H1 (cell line): ENCODE results near the gene RAB3IL1.

Experiments
- ASH2L ChIP-seq: fragments of 200-600, 300-600 bp; sonication (generic); IDR thresholded peaks from one replicate; pipeline ENCODE4 v1.7.1; 2017; ENCODE audit warnings: low read length
- CEBPB ChIP-seq: IDR thresholded peaks from 2 replicates; pipeline ENCODE4 v1.6.1; 2012; ENCODE audit warnings: low read depth, low read length
- CTCF ChIP-seq, 3 experiments: IDR thresholded peaks; 1 replicate in 2 of 3; 2 replicates in 1 of 3; pipeline versions ENCODE4 v1.5.1 to v1.6.1; 2011; ENCODE audit warnings: low read length in 3 of 3, mild to moderate bottlenecking in 3 of 3, inconsistent platforms in 2 of 3, low read depth in 1 of 3, moderate library complexity in 1 of 3; ENCODE audit not compliant: insufficient read depth in 1 of 3; ENCODE audit errors: control extremely low read depth in 1 of 3
- EGR1 ChIP-seq: IDR thresholded peaks from 2 replicates; pipeline ENCODE4 v1.6.1; 2011; ENCODE audit warnings: low read depth, low read length, borderline replicate concordance
- EZH2 ChIP-seq: fragments of 200-600 bp; sonication (generic); IDR thresholded peaks from 2 replicates; pipeline ENCODE4 v1.7.1; 2012; ENCODE audit warnings: low read depth, mild to moderate bottlenecking, moderate library complexity, low read length, inconsistent platforms; ENCODE audit not compliant: severe bottlenecking
- HDAC2 ChIP-seq, 2 experiments: fragments of 300-600 bp in 1 of 2; sonication (generic) in 1 of 2; IDR thresholded peaks; 2 replicates each; pipeline ENCODE4 v1.6.1; 2011 to 2012; ENCODE audit warnings: low read depth in 2 of 2, low read length in 2 of 2, mild to moderate bottlenecking in 2 of 2, moderate library complexity in 2 of 2, borderline replicate concordance in 1 of 2, inconsistent platforms in 1 of 2
- JUND ChIP-seq: IDR thresholded peaks from 2 replicates; pipeline ENCODE4 v1.6.1; 2011; ENCODE audit warnings: mild to moderate bottlenecking, improper control_type of control experiment, low read length
- NRF1 ChIP-seq: IDR thresholded peaks from 2 replicates; pipeline ENCODE4 v1.6.1; 2011; ENCODE audit warnings: mild to moderate bottlenecking, low read depth, low read length, improper control_type of control experiment
- POLR2A ChIP-seq, 2 experiments: IDR thresholded peaks; 1 replicate in 1 of 2; 2 replicates in 1 of 2; pipeline ENCODE4 v1.6.1; 2011; ENCODE audit warnings: low read depth in 2 of 2, low read length in 2 of 2, mild to moderate bottlenecking in 2 of 2; ENCODE audit errors: control extremely low read depth in 1 of 2
- RAD21 ChIP-seq, 2 experiments: IDR thresholded peaks in 1 of 2; conservative IDR thresholded peaks in 1 of 2; 2 replicates each; pipeline ENCODE4 v1.6.1; 2011; ENCODE audit warnings: low read depth in 2 of 2, low read length in 2 of 2, improper control_type of control experiment in 1 of 2, inconsistent platforms in 1 of 2, mild to moderate bottlenecking in 1 of 2, moderate library complexity in 1 of 2
- RFX5 ChIP-seq: IDR thresholded peaks from 2 replicates; pipeline ENCODE4 v1.6.1; 2011; ENCODE audit warnings: low read depth, low read length, improper control_type of control experiment, borderline replicate concordance
- SP1 ChIP-seq: IDR thresholded peaks from 2 replicates; pipeline ENCODE4 v1.6.1; 2011; ENCODE audit warnings: low read depth, low read length
- SUZ12 ChIP-seq: fragments of 200-600 bp; sonication (generic); IDR thresholded peaks from 2 replicates; pipeline ENCODE4 v1.6.1; 2012; ENCODE audit warnings: mild to moderate bottlenecking, inconsistent platforms, low read length, moderate library complexity, mixed read lengths

GRCh38 chr11:61916737-61917333 lies 531 bp downstream of the RAB3IL1 start:
- no peak for TF ChIP-seq CTCF (IDR thresholded peaks at IDR 0.05; ENCODE audit: control extremely low read depth in 1 of 3, insufficient read depth in 1 of 3, low read depth in 1 of 3, low read length in 3 of 3)
- TF ChIP-seq RAD21 (IDR thresholded peaks at IDR 0.05 in 1 of 2, conservative IDR thresholded peaks at IDR 0.05 in 1 of 2; ENCODE audit: low read depth in 2 of 2, low read length in 2 of 2), result no peak
- no peak for TF ChIP-seq SUZ12
- TF ChIP-seq HDAC2 (IDR thresholded peaks at IDR 0.05; ENCODE audit: borderline replicate concordance in 1 of 2, low read depth in 2 of 2, low read length in 2 of 2), result no peak
- TF ChIP-seq ASH2L, result no peak
- TF ChIP-seq RFX5, result no peak
- TF ChIP-seq SP1, result no peak
- no peak for TF ChIP-seq CEBPB
- TF ChIP-seq POLR2A (IDR thresholded peaks at IDR 0.05; ENCODE audit: control extremely low read depth in 1 of 2, low read depth in 2 of 2, low read length in 2 of 2), result no peak
- no peak for TF ChIP-seq EZH2
- TF ChIP-seq NRF1, result no peak
- TF ChIP-seq JUND, result no peak
- no peak for TF ChIP-seq EGR1
